MM.1S (cell line): Measurements from ENCODE around the gene C20orf202.

Experiments
- DNase-seq: peaks from one replicate; pipeline ENCODE4 v3.0.0-alpha.2; 2015
- H2AFZ ChIP-seq: fragments of 300-600 bp; sonication (generic); 2 replicates; pipeline ENCODE4 v1.6.0; 2016; ENCODE audit warnings: antibody characterized with exemption, low read length
- H3F3A ChIP-seq: fragments of 300-600 bp; sonication (generic); 2 replicates; pipeline ENCODE4 v1.6.1; 2016; ENCODE audit warnings: mild to moderate bottlenecking, antibody characterized with exemption, low read length, moderate library complexity, mixed read lengths; ENCODE audit not compliant: insufficient read depth
- H3K27ac ChIP-seq: fragments of 300-600 bp; sonication (generic); 2 replicates; pipeline ENCODE4 v1.5.1; 2016; ENCODE audit warnings: mild to moderate bottlenecking, low read length
- H3K27me3 ChIP-seq: fragments of 300-600 bp; sonication (generic); replicated peaks from 2 replicates; pipeline ENCODE4 v1.6.0; 2016; ENCODE audit warnings: low read length; ENCODE audit not compliant: insufficient read depth
- H3K36me3 ChIP-seq: fragments of 300-600 bp; sonication (generic); replicated peaks from 2 replicates; pipeline ENCODE4 v1.6.1; 2016; ENCODE audit warnings: mild to moderate bottlenecking, low read length, mixed read lengths; ENCODE audit not compliant: insufficient read depth
- H3K4me1 ChIP-seq: fragments of 300-600 bp; sonication (generic); 2 replicates; pipeline ENCODE4 v1.6.1; 2016; ENCODE audit warnings: low read length, mixed read lengths
- H3K4me2 ChIP-seq: fragments of 300-600 bp; sonication (generic); 2 replicates; pipeline ENCODE4 v1.6.0; 2016; ENCODE audit warnings: low read depth, low read length
- H3K4me3 ChIP-seq: fragments of 300-600 bp; sonication (generic); 2 replicates; pipeline ENCODE4 v1.5.1; 2016; ENCODE audit warnings: low read length, mixed read lengths
- H3K79me2 ChIP-seq: fragments of 300-600 bp; sonication (generic); 2 replicates; pipeline ENCODE4 v1.6.1; 2016; ENCODE audit warnings: mixed run types, low read length, mixed read lengths
- H3K9ac ChIP-seq: fragments of 300-600 bp; sonication (generic); 2 replicates; pipeline ENCODE4 v1.6.1; 2016; ENCODE audit warnings: low read length, mixed read lengths
- H3K9me2 ChIP-seq: fragments of 300-600 bp; sonication (generic); replicated peaks from 2 replicates; pipeline ENCODE4 v1.6.1; 2016; ENCODE audit warnings: mild to moderate bottlenecking, low read length, mixed read lengths; ENCODE audit not compliant: insufficient read depth
- H3K9me3 ChIP-seq: fragments of 300-600 bp; sonication (generic); replicated peaks from 2 replicates; pipeline ENCODE4 v1.6.1; 2016; ENCODE audit warnings: mild to moderate bottlenecking, low read length, mixed read lengths; ENCODE audit not compliant: insufficient read depth
- H4K20me1 ChIP-seq: fragments of 300-600 bp; sonication (generic); 2 replicates; pipeline ENCODE4 v1.6.1; 2016; ENCODE audit warnings: mild to moderate bottlenecking, low read length, moderate library complexity, mixed read lengths; ENCODE audit not compliant: insufficient read depth
- EZH2 ChIP-seq: fragments of 300-600 bp; sonication (generic); optimal IDR thresholded peaks from 2 replicates; pipeline ENCODE3; 2017; ENCODE audit warnings: low read depth, mild to moderate bottlenecking, antibody characterized with exemption, low read length, mixed read lengths
- EZH2phosphoT487 ChIP-seq: fragments of 300-600 bp; sonication (generic); IDR thresholded peaks from 2 replicates; pipeline ENCODE4 v1.6.1; 2018; ENCODE audit warnings: antibody characterized with exemption, low read length
- TF ChIP-seq, protein P1 (sequence below): fragments of 300-600 bp; sonication (generic); IDR thresholded peaks from 2 replicates; pipeline ENCODE4 v1.5.1; 2016; ENCODE audit warnings: antibody characterized with exemption, low read length, mixed read lengths

The C20orf202 gene

GRCh38 chr20:1224205-1224890, 21.1 kb downstream of the C20orf202 start:
- no peak overlapping the region for H3K4me3 ChIP-seq
- H3K9ac ChIP-seq, result no peak overlapping the region
- no peak overlapping the region for H3K4me2 ChIP-seq
- H3F3A ChIP-seq, result peaks cover 8% of the 10 kb centered on the region
- H3K4me1 ChIP-seq, result no peaks in the 10 kb centered on the region
- TF ChIP-seq, protein P1, sequence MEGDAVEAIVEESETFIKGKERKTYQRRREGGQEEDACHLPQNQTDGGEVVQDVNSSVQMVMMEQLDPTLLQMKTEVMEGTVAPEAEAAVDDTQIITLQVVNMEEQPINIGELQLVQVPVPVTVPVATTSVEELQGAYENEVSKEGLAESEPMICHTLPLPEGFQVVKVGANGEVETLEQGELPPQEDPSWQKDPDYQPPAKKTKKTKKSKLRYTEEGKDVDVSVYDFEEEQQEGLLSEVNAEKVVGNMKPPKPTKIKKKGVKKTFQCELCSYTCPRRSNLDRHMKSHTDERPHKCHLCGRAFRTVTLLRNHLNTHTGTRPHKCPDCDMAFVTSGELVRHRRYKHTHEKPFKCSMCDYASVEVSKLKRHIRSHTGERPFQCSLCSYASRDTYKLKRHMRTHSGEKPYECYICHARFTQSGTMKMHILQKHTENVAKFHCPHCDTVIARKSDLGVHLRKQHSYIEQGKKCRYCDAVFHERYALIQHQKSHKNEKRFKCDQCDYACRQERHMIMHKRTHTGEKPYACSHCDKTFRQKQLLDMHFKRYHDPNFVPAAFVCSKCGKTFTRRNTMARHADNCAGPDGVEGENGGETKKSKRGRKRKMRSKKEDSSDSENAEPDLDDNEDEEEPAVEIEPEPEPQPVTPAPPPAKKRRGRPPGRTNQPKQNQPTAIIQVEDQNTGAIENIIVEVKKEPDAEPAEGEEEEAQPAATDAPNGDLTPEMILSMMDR, result no peak
- TF ChIP-seq EZH2phosphoT487 (no peak), EZH2 (no peak)
- no peaks in the 10 kb centered on the region for H3K36me3 ChIP-seq
- H2AFZ ChIP-seq, result no peak overlapping the region
- no peaks in the 10 kb centered on the region for H3K79me2 ChIP-seq
- H3K9me2 ChIP-seq, result no peaks in the 10 kb centered on the region
- no peaks in the 10 kb centered on the region for H4K20me1 ChIP-seq
- no peak for DNase-seq
- no peak overlapping the region for H3K27ac ChIP-seq
- H3K9me3 ChIP-seq, result no peaks in the 10 kb centered on the region
- H3K27me3 ChIP-seq, result 0 out of 2 replicates have a peak, but pooled peaks cover 3% of the 10 kb centered on the region

- Histone ChIP-seq H3K27me3 (0 out of 2 replicates have a peak, but pooled peaks cover 3% of the 10 kb centered on the region), H3K79me2 (no peaks in the 10 kb centered on the region), H3K4me1 (no peaks in the 10 kb centered on the region), H3F3A (peaks cover 8% of the 10 kb centered on the region), H2AFZ (peak overlapping the region; percentile 75), H3K9me3 (no peaks in the 10 kb centered on the region), H3K9ac (no peak overlapping the region), H4K20me1 (no peaks in the 10 kb centered on the region), H3K9me2 (no peaks in the 10 kb centered on the region), H3K27ac (no peak overlapping the region), H3K4me3 (peak overlapping the region; percentile 55), H3K36me3 (no peaks in the 10 kb centered on the region), H3K4me2 (peak overlapping the region; percentile 55; the same call in 1 of the 2 replicates)
- DNase-seq, result no peak
- TF ChIP-seq EZH2, result no peak
- TF ChIP-seq EZH2phosphoT487, result no peak
- TF ChIP-seq, protein P1, result no peak
These were observed 22.1 kb downstream of the C20orf202 start for GRCh38 chr20:1225263-1225782.

GRCh38 chr20:1225783-1226654, 22.8 kb downstream of the C20orf202 start, which contains the start of gene RAD21L1:
Gene RAD21L1 (plus strand): TSS chr20:1226044. CDS start chr20:1228454, 2,410 bp downstream.
- H3K9ac ChIP-seq, result peak within 1 kb of the TSS; percentile 78
- TF ChIP-seq, protein P1, result no peak
- TF ChIP-seq EZH2, result no peak
- no peak for TF ChIP-seq EZH2phosphoT487
- no peaks in the 10 kb centered on the region for H3K4me1 ChIP-seq
- DNase-seq, result peak; percentile 72
- H3K27me3 ChIP-seq, result 0 out of 2 replicates have a peak, but pooled peaks cover 3% of the 10 kb centered on the region
- H4K20me1 ChIP-seq, result no peaks in the 10 kb centered on the region
- H2AFZ ChIP-seq, result peak within 1 kb of the TSS; percentile 96
- H3K79me2 ChIP-seq, result no peaks in the 10 kb centered on the region
- H3F3A ChIP-seq, result peaks cover 8% of the 10 kb centered on the region
- H3K27ac ChIP-seq, result no peak within 1 kb of the TSS
- H3K9me2 ChIP-seq, result no peaks in the 10 kb centered on the region
- no peaks in the 10 kb centered on the region for H3K9me3 ChIP-seq
- no peaks in the 10 kb centered on the region for H3K36me3 ChIP-seq
- H3K4me2 ChIP-seq, result peak within 1 kb of the TSS; percentile 99
- peak within 1 kb of the TSS; percentile 94 for H3K4me3 ChIP-seq
